ENCODE data around the gene ZFAND4.

- TF ChIP-seq TAF1 (IDR thresholded peaks at IDR 0.05; ENCODE audit: borderline replicate concordance, low read depth, low read length) (no peak), POLR2A (IDR thresholded peaks at IDR 0.05; ENCODE audit: low read depth, low read length) (no peak)
Measured at GRCh38 chr10:45586028-45586824, 86.3 kb downstream of the ZFAND4 start.

Measured in GM12892 (cell line).